Measurements from ENCODE around the gene CINP. TPM values are rescaled to one million over a fixed set of nuclear protein-coding genes. Genes with fewer than 3 reads are reported as not detected.

Gene CINP
- total and polyA plus RNA-seq, 4 donors, result 31.0 to 71.9 (median 34.3) TPM

- peak in 2 of 3 donors; percentile 13 to 57 for DNase-seq
- H3K4me1 ChIP-seq (ENCODE audit: control insufficient read depth in 5 of 5, insufficient read depth in 5 of 5, low read length in 5 of 5), result peaks cover 0 to 9% (median 0%) of the 10 kb centered on the region in 5 donors
- TF ChIP-seq CTCF (IDR thresholded peaks at IDR 0.05; ENCODE audit: control extremely low read depth, extremely low read depth), result no peak
- H3K9ac ChIP-seq (ENCODE audit: insufficient read depth in 1 of 2, low read length in 2 of 2), result no peak overlapping the region
- peaks cover 30 to 40% (median 33%) of the 10 kb centered on the region in 4 donors for H3K36me3 ChIP-seq (ENCODE audit: control insufficient read depth in 4 of 4, insufficient read depth in 4 of 4, low read length in 4 of 4)
- no peaks in the 10 kb centered on the region for H3K9me3 ChIP-seq (ENCODE audit: control insufficient read depth in 4 of 4, insufficient read depth in 3 of 4, low read length in 3 of 4)
- no peak for ATAC-seq (ENCODE audit: insufficient read depth, low FRiP score)
- no peak overlapping the region for H3K4me3 ChIP-seq
- WGBS, 2 donors, result 64 to 69% methylated on average over 10 of the region's 10 CpGs
- no peaks in the 10 kb centered on the region for H3K27me3 ChIP-seq (ENCODE audit: control insufficient read depth in 3 of 3, insufficient read depth in 3 of 3, low read length in 2 of 3)
- H3K27ac ChIP-seq (ENCODE audit: low read depth in 1 of 2, low read length in 1 of 2), result peak overlapping the region; percentile 9 to 46
These were observed 11.7 kb downstream of the CINP start for GRCh38 chr14:102351023-102351422.

GRCh38 chr14:102348376-102348775, 14.3 kb downstream of the CINP start:
- peaks cover 23 to 37% (median 30%) of the 10 kb centered on the region in 4 donors for H3K36me3 ChIP-seq (ENCODE audit: control insufficient read depth in 4 of 4, insufficient read depth in 4 of 4, low read length in 4 of 4)

GRCh38 chr14:102346645-102347044, 16.0 kb downstream of the CINP start:
- H3K27me3 ChIP-seq (ENCODE audit: control insufficient read depth in 3 of 3, insufficient read depth in 3 of 3, low read length in 2 of 3), result no peaks in the 10 kb centered on the region
- H3K4me1 ChIP-seq (ENCODE audit: control insufficient read depth in 5 of 5, insufficient read depth in 5 of 5, low read length in 5 of 5), result peaks cover 0 to 5% (median 0%) of the 10 kb centered on the region in 5 donors
- ATAC-seq (ENCODE audit: insufficient read depth, low FRiP score) (no peak), DNase-seq (no peak)
- no peak overlapping the region for H3K4me3 ChIP-seq
- no peak overlapping the region for H3K27ac ChIP-seq (ENCODE audit: low read depth in 1 of 2, low read length in 1 of 2)
- peaks cover 20 to 33% (median 24%) of the 10 kb centered on the region in 4 donors for H3K36me3 ChIP-seq (ENCODE audit: control insufficient read depth in 4 of 4, insufficient read depth in 4 of 4, low read length in 4 of 4)
- no peak overlapping the region for H3K9ac ChIP-seq (ENCODE audit: insufficient read depth in 1 of 2, low read length in 2 of 2)
- no peaks in the 10 kb centered on the region for H3K9me3 ChIP-seq (ENCODE audit: control insufficient read depth in 4 of 4, insufficient read depth in 3 of 4, low read length in 3 of 4)
- WGBS, 2 donors, result 97 to 99% methylated on average over 4 of the region's 4 CpGs
- TF ChIP-seq CTCF (IDR thresholded peaks at IDR 0.05; ENCODE audit: control extremely low read depth, extremely low read depth), result no peak

More at GRCh38 chr14:102348376-102348775, 14.3 kb downstream of the CINP start:
- WGBS, 2 donors, result 94 to 95% methylated on average over 15 to 16 of the region's 16 CpGs
- Histone ChIP-seq H3K9ac (ENCODE audit: insufficient read depth in 1 of 2, low read length in 2 of 2) (no peak overlapping the region), H3K4me3 (no peak overlapping the region), H3K27me3 (ENCODE audit: control insufficient read depth in 3 of 3, insufficient read depth in 3 of 3, low read length in 2 of 3) (no peaks in the 10 kb centered on the region), H3K4me1 (ENCODE audit: control insufficient read depth in 5 of 5, insufficient read depth in 5 of 5, low read length in 5 of 5) (peaks cover 0 to 9% (median 0%) of the 10 kb centered on the region in 5 donors), H3K9me3 (ENCODE audit: control insufficient read depth in 4 of 4, insufficient read depth in 3 of 4, low read length in 3 of 4) (no peaks in the 10 kb centered on the region), H3K27ac (ENCODE audit: low read depth in 1 of 2, low read length in 1 of 2) (no peak overlapping the region)
- no peak for DNase-seq
- ATAC-seq (ENCODE audit: insufficient read depth, low FRiP score), result no peak
- no peak for TF ChIP-seq CTCF (IDR thresholded peaks at IDR 0.05; ENCODE audit: control extremely low read depth, extremely low read depth)

GRCh38 chr14:102345232-102345631, 17.5 kb downstream of the CINP start:
- 87 to 88% methylated on average over 3 of the region's 3 CpGs for WGBS, 2 donors
- TF ChIP-seq CTCF (IDR thresholded peaks at IDR 0.05; ENCODE audit: control extremely low read depth, extremely low read depth), result no peak
- ATAC-seq (ENCODE audit: insufficient read depth, low FRiP score), result no peak
- no peak overlapping the region for H3K4me3 ChIP-seq
- H3K4me1 ChIP-seq (ENCODE audit: control insufficient read depth in 5 of 5, insufficient read depth in 5 of 5, low read length in 5 of 5), result no peaks in the 10 kb centered on the region
- no peak overlapping the region for H3K9ac ChIP-seq (ENCODE audit: insufficient read depth in 1 of 2, low read length in 2 of 2)
- H3K27me3 ChIP-seq (ENCODE audit: control insufficient read depth in 3 of 3, insufficient read depth in 3 of 3, low read length in 2 of 3), result no peaks in the 10 kb centered on the region
- no peak for DNase-seq
- H3K36me3 ChIP-seq (ENCODE audit: control insufficient read depth in 4 of 4, insufficient read depth in 4 of 4, low read length in 4 of 4), result peaks cover 20 to 41% (median 27%) of the 10 kb centered on the region in 4 donors
- no peaks in the 10 kb centered on the region for H3K9me3 ChIP-seq (ENCODE audit: control insufficient read depth in 4 of 4, insufficient read depth in 3 of 4, low read length in 3 of 4)
- no peak overlapping the region for H3K27ac ChIP-seq (ENCODE audit: low read depth in 1 of 2, low read length in 1 of 2)

Measured in lung (tissue), 12 donors.